C4-2B (cell line): ENCODE results near the gene TRIM48.
"Not testable (repeated sequence)": the region's sequence is repeated elsewhere in the genome, so short reads cannot be mapped to it uniquely, and the experiment has no call there.

Experiments used
- H3K27ac ChIP-seq: fragments of 450-650 bp; 2 replicates; pipeline ENCODE4 v1.5.1; 2017
- ZFX ChIP-seq: fragments of 450-650 bp; IDR thresholded peaks from 2 replicates; pipeline ENCODE4 v1.6.1; 2017
- TF ChIP-seq, protein P1 (sequence below): fragments of 450-650 bp; conservative IDR thresholded peaks from 2 replicates; pipeline ENCODE4 v1.5.1; 2017; ENCODE audit warnings: mild to moderate bottlenecking

Gene TRIM48, protein sequence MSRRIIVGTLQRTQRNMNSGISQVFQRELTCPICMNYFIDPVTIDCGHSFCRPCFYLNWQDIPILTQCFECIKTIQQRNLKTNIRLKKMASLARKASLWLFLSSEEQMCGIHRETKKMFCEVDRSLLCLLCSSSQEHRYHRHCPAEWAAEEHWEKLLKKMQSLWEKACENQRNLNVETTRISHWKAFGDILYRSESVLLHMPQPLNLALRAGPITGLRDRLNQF

DNA sequence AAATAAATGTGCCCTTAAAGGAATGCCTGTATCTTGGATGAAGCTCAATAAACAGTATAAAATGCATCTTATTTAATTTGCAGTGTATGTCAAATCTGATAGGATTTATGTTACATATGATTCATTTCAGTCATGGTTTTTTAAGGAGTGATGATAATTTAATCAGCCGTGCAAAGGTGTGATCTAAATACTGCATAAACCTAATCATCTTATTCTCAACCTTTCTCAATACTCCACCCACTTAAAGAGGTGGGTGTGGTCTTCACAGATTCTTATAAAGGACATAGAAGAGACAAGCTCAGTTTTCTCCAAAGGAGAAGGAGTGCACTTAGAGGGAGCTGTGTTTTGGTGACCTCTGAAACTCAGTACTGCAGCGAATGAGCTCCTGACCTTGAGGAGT lies at the start of gene TRIM48:
Gene TRIM48, plus strand, starts transcription at position 301 of the 400 bp plus-strand sequence. CDS start 113 bp downstream, outside the sequence.
- not testable (repeated sequence) for H3K27ac ChIP-seq

DNA sequence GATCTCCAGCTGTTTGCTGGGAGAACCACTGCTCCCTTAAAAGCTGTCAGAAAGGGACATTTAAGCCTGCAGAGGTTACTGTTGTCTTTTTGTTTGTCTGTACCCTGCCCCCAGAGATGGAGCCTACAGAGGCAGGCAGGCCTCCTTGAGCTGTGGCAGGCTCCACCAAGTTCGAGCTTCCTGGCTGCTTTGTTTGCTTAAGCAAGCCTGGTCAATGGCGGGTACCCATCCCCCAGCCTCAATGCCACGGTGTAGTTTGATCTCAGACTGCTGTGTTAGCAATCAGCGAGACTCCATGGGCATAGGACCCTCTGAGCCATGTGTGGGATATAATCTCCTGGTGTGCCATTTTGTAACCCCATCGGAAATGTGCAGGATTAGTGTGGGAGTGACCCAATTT lies 23.6 kb upstream of the TRIM48 start:
- not testable (repeated sequence) for H3K27ac ChIP-seq

DNA sequence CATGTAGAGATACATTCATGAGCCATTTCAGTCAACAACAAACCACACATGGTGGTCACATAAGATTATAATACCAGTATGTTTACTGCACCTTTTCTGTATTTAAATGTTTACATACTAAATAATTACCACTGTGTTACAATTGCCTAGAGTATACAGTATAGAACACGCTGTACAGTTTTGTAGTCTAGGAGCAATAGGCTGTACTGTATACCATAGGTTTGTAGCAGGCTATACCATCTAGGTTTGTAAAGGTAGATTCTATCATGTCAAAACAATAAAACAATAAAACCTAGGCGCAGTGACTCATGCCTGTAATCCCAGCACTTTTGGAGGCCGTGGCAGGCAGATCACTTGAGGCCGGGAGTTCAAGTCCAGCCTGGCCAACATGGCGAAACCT lies 1.1 kb downstream of the TRIM48 start:
- no peak overlapping the region; the same call in 1 of the 2 replicates for H3K27ac ChIP-seq
- TF ChIP-seq ZFX, result no peak
- TF ChIP-seq, protein P1, sequence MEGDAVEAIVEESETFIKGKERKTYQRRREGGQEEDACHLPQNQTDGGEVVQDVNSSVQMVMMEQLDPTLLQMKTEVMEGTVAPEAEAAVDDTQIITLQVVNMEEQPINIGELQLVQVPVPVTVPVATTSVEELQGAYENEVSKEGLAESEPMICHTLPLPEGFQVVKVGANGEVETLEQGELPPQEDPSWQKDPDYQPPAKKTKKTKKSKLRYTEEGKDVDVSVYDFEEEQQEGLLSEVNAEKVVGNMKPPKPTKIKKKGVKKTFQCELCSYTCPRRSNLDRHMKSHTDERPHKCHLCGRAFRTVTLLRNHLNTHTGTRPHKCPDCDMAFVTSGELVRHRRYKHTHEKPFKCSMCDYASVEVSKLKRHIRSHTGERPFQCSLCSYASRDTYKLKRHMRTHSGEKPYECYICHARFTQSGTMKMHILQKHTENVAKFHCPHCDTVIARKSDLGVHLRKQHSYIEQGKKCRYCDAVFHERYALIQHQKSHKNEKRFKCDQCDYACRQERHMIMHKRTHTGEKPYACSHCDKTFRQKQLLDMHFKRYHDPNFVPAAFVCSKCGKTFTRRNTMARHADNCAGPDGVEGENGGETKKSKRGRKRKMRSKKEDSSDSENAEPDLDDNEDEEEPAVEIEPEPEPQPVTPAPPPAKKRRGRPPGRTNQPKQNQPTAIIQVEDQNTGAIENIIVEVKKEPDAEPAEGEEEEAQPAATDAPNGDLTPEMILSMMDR, result no peak
